Calu3 (cell line): ENCODE results near the gene FXN. TPM values are rescaled to one million over a fixed set of nuclear protein-coding genes. Genes with fewer than 3 reads are reported as not detected.
A peak's percentile ranks its signal among the peaks of the same experiment; 100 is the strongest.
"Not testable (repeated sequence)": the region's sequence is repeated elsewhere in the genome, so short reads cannot be mapped to it uniquely, and the experiment has no call there.

Experiments used
- Bru-seq: library from RNA; stranded (reverse); fragments of 400-500 nt; gene quantifications from one replicate; lab custom pipeline; 2021; lab: Mats Ljungman, UMichigan
- BruChase-seq, 2 experiments: library from RNA; stranded (reverse); fragments of 400-500 nt; gene quantifications; one replicate each; lab custom pipeline; 2021; lab: Mats Ljungman, UMichigan
- BruUV-seq: library from RNA; stranded (reverse); fragments of 400-500 nt; replicated peaks from 2 replicates; lab custom pipeline; 2021; lab: Mats Ljungman, UMichigan
- CTCF ChIA-PET: fragments of 300-600 bp; sonication (Branson Sonifier 250); formaldehyde crosslinking; loops from one replicate; lab custom pipeline; 2022; ENCODE audit warnings: antibody characterized with exemption; lab: Charles Lee
- DNase-seq: peaks from one replicate; pipeline ENCODE4 v3.0.0; 2022
- H3K27ac Mint-ChIP-seq: one replicate; pipeline ENCODE4 v1.8.0; 2022; ENCODE audit warnings: mixed read lengths; ENCODE audit not compliant: unreplicated experiment
- H3K27me3 Mint-ChIP-seq: one replicate; pipeline ENCODE4 v1.8.0; 2022; ENCODE audit warnings: mixed read lengths; ENCODE audit not compliant: unreplicated experiment
- H3K36me3 Mint-ChIP-seq: one replicate; pipeline ENCODE4 v1.8.0; 2022; ENCODE audit warnings: mild to moderate bottlenecking, moderate library complexity, mixed read lengths; ENCODE audit not compliant: insufficient read depth, unreplicated experiment
- H3K4me1 Mint-ChIP-seq: one replicate; pipeline ENCODE4 v1.8.0; 2022; ENCODE audit warnings: mild to moderate bottlenecking, low read depth, mixed read lengths; ENCODE audit not compliant: unreplicated experiment
- H3K4me3 Mint-ChIP-seq: one replicate; pipeline ENCODE4 v1.8.0; 2022; ENCODE audit warnings: mild to moderate bottlenecking, low read depth, moderate library complexity, mixed read lengths; ENCODE audit not compliant: unreplicated experiment
- H3K9me3 Mint-ChIP-seq: one replicate; pipeline ENCODE4 v1.8.0; 2022; ENCODE audit warnings: low read depth, mixed read lengths; ENCODE audit not compliant: unreplicated experiment
- CTCF ChIP-seq: fragments of 200-600 bp; IDR thresholded peaks from one replicate; pipeline ENCODE4 v1.8.0; 2022; ENCODE audit warnings: antibody characterized with exemption; ENCODE audit not compliant: unreplicated experiment
- intact Hi-C: fragments of 100-400 bp; cut with micrococcal nuclease; formaldehyde crosslinking; loops from one replicate; pipeline ENCODE4 v1.10.0; 2022; ENCODE audit not compliant: unreplicated experiment
- long read RNA-seq: library from polyadenylated mRNA; stranded (forward); transcript quantifications from one replicate; pipeline ENCODE4 v2.0.0, GENCODE V29; 2022
- total RNA-seq: library from RNA; stranded (reverse); gene quantifications from 2 replicates; pipeline ENCODE4 v1.2.3, GENCODE V29; 2022

Gene FXN
- total RNA-seq = 11.9 and 12.9 TPM in 2 replicates
- Bru-seq, nascent RNA = percentile 59 among the genes with signal in this experiment
- percentile 69 among the genes with signal in this experiment for BruChase-seq, experiment 1, labeled RNA remaining after a 6-hour chase
- BruChase-seq, experiment 2, labeled RNA remaining after a 2-hour chase = percentile 67 among the genes with signal in this experiment
- long read RNA-seq, full-length matches to known transcripts = 28 of 33 reads
- long read RNA-seq, partial matches to known transcripts = 1 of 33 reads
- long read RNA-seq, other reads (novel, unspliced or antisense) = 4 of 33 reads

- BruUV-seq = no TSS peak
- no peaks in the 10 kb centered on the region for H3K9me3 Mint-ChIP-seq
Observed at GRCh38 chr9:69035438-69036308, at the start of gene FXN. TSS of gene FXN (plus strand) at chr9:69035752. CDS start at chr9:69035783, 31 bp downstream.

GRCh38 chr9:68986949-68987348, 48.6 kb upstream of the FXN start:
- H3K36me3 Mint-ChIP-seq, intact Hi-C loops, DNase-seq, CTCF ChIA-PET, BruUV-seq, H3K4me3 Mint-ChIP-seq, H3K27me3 Mint-ChIP-seq, H3K27ac Mint-ChIP-seq, H3K4me1 Mint-ChIP-seq, H3K9me3 Mint-ChIP-seq: not testable (repeated sequence)

More at GRCh38 chr9:69035438-69036308, at the start of gene FXN:
- Mint-ChIP-seq H3K27me3 (no peaks in the 10 kb centered on the region), H3K36me3 (peaks cover 12% of the 10 kb centered on the region), H3K4me3 (peak within 1 kb of the TSS; percentile 93), H3K27ac (peak within 1 kb of the TSS; percentile 70), H3K4me1 (no peaks in the 10 kb centered on the region)
- intact Hi-C loops = no loop called here
- peak; percentile 80 for DNase-seq
- peak; percentile 89 for TF ChIP-seq CTCF
- CTCF ChIA-PET = interaction anchor here (0.9 to 1.8 kb wide), 2 partner anchors 164 to 188 kb away, joined by 3 to 6 read pairs; no protein-coding TSS in a partner anchor

- Mint-ChIP-seq H3K4me3 (no peak overlapping the region), H3K36me3 (no peaks in the 10 kb centered on the region), H3K4me1 (no peaks in the 10 kb centered on the region), H3K9me3 (no peaks in the 10 kb centered on the region), H3K27me3 (no peaks in the 10 kb centered on the region), H3K27ac (no peak overlapping the region)
- CTCF ChIA-PET = no interaction called here
- intact Hi-C loops = loop anchor here (10.0 kb wide), 1 partner anchor 307 kb away; no protein-coding TSS in a partner anchor
- DNase-seq = no peak
- TF ChIP-seq CTCF = no peak
- no TSS peak for BruUV-seq
Observed at GRCh38 chr9:68991457-68991856, 44.1 kb upstream of the FXN start.

GRCh38 chr9:68995776-68996175, 39.8 kb upstream of the FXN start:
- Mint-ChIP-seq H3K4me3 (no peak overlapping the region), H3K4me1 (no peaks in the 10 kb centered on the region), H3K27me3 (no peaks in the 10 kb centered on the region), H3K27ac (no peak overlapping the region), H3K9me3 (no peaks in the 10 kb centered on the region), H3K36me3 (no peaks in the 10 kb centered on the region)
- intact Hi-C loops = loop anchor here (10.0 kb wide), 1 partner anchor 311 kb away; no protein-coding TSS in a partner anchor
- no peak for DNase-seq
- no peak for TF ChIP-seq CTCF
- BruUV-seq = no TSS peak
- CTCF ChIA-PET = interaction anchor here (0.8 kb wide), 1 partner anchor 15 kb away, joined by 3 read pairs; no protein-coding TSS in a partner anchor
